GM21515 (cell line): ENCODE results near the gene PCDHB11.
"Not testable (repeated sequence)": the region's sequence is repeated elsewhere in the genome, so short reads cannot be mapped to it uniquely, and the experiment has no call there.

Source experiments
- ATAC-seq: cut with Tn5 transposase; IDR thresholded peaks from one replicate; pipeline ENCODE4 v1.9.1; 2021; ENCODE audit not compliant: unreplicated experiment

The PCDHB11 gene

DNA sequence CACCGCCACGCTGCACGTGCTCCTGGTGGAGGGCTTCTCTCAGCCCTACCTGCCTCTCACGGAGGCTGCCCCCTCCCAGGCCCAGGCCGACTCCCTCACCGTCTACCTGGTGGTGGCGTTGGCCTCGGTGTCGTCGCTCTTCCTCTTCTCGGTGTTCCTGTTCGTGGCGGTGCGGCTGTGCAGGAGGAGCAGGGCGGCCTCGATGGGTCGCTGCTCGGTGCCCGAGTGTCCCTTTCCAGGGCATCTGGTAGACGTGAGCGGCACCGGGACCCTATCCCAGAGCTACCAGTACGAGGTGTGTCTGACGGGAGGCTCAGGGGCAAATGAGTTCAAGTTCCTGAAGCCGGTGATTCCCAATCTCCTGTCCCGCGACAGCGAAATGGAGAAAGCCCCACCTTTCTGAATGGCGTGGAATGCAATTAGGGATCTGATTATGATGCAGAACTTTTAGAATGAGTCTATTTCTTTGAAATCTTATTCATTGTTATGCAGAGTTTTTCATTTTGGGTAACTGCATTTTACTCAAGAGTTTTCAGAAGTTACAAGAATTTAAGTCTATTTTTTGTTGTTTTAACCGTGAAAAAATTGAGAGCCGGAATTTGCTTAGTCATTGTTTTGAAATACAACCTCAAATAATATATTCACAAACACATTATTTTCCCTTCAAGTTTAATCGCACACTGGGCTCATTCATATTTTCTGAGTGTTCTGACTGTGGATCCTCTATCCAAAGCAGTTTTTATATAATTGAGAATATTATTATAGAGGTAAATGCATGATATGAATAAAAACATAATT is 37.3 kb downstream of the PCDHB11 start:
- no peak for ATAC-seq

DNA sequence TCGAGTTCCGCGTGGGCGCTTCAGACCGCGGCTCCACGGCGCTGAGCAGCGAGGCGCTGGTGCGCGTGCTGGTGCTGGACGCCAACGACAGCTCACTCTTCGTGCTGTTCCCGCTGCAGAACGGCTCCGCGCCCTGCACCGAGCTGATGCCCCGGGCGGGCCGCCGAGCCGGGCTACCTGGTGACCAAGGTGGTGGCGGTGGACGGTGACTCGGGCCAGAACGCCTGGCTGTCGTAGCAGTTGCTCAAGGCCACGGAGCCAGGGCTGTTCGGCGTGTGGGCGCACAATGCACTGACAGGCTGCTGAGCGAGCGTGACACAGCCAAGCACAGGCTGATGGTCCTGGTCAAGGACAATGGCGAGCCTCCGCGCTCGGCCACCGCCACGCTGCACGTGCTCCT is 42.1 kb downstream of the PCDHB11 start:
- no peak for ATAC-seq

DNA sequence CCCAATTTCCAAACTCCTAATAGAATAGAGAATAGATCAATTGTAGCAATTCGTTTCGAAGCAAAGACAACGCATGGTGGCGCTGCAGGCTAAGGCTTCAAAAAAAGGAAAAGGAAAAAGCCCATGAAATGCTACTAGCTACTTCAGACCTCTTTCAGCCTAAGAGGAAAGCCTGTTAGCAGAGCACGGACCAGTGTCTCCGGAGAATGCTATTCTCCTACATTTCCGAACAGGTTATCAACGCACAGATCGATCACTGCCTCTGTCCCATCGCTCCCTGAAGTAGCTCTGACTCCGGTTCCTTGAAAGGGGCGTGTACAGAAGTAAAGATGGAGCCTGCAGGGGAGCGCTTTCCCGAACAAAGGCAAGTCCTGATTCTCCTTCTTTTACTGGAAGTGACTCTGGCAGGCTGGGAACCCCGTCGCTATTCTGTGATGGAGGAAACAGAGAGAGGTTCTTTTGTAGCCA is 45.9 kb downstream of the PCDHB11 start, which contains the start of gene PCDHB15:
Gene PCDHB15 (plus strand): TSS at position 146 of the 468 bp plus-strand sequence. CDS start 184 bp downstream, at position 330.
- ATAC-seq: no peak

DNA sequence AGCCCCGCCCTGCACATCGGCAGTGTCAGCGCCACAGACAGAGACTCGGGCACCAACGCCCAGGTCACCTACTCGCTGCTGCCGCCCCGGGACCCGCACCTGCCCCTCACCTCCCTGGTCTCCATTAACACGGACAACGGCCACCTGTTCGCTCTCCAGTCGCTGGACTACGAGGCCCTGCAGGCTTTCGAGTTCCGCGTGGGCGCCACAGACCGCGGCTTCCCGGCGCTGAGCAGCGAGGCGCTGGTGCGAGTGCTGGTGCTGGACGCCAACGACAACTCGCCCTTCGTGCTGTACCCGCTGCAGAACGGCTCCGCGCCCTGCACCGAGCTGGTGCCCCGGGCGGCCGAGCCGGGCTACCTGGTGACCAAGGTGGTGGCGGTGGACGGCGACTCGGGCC is 47.5 kb downstream of the PCDHB11 start:
- ATAC-seq: not testable (repeated sequence)

DNA sequence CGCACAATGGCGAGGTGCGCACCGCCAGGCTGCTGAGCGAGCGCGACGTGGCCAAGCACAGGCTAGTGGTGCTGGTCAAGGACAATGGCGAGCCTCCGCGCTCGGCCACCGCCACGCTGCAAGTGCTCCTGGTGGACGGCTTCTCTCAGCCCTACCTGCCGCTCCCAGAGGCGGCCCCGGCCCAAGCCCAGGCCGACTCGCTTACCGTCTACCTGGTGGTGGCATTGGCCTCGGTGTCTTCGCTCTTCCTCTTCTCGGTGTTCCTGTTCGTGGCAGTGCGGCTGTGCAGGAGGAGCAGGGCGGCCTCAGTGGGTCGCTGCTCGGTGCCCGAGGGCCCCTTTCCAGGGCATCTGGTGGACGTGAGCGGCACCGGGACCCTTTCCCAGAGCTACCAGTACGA is 48.0 kb downstream of the PCDHB11 start:
- ATAC-seq: not testable (repeated sequence)

DNA sequence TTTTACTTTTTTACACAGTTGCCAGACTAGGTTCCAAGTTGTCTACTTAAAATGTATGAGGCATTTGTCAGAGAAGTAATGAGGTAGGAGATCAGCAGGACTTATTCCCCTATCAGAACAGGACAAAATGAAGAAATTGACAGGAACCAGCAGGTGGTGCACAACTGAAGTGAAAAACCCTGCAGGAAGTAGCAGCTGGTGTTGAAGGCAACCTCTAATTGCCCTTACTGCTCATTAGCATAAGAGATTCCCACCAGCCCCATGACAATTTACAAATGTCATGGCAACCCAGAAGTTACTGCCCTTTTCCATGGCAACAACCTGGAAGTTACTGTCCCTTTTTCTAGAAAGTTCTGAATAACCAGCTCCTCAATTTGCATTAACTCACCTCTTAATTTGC is 51.1 kb downstream of the PCDHB11 start:
- no peak for ATAC-seq
